Measurements from ENCODE around the gene ENPP4.
A peak's percentile ranks its signal among the peaks of the same experiment; 100 is the strongest.
"Not testable (repeated sequence)": the region's sequence is repeated elsewhere in the genome, so short reads cannot be mapped to it uniquely, and the experiment has no call there.

ENPP4 gene

GRCh38 chr6:46102123-46102522 is 27.7 kb upstream of the ENPP4 start:
- no peak for FAIRE-seq
- no peak for DNase-seq (ENCODE audit: insufficient read length, low spot score)

GRCh38 chr6:46103441-46104115 is 26.2 kb upstream of the ENPP4 start:
- no peak for TF ChIP-seq POLR2A (IDR thresholded peaks at IDR 0.05; ENCODE audit: low read depth, low read length)
- no peak for TF ChIP-seq PAX5 (IDR thresholded peaks at IDR 0.05; ENCODE audit: insufficient read depth, low read length, severe bottlenecking)
- TF ChIP-seq POU2F2 (IDR thresholded peaks at IDR 0.05; ENCODE audit: low read depth, low read length): no peak
- no peak for TF ChIP-seq SPI1 (IDR thresholded peaks at IDR 0.05; ENCODE audit: low read depth, low read length)
- TF ChIP-seq POLR2AphosphoS5 (IDR thresholded peaks at IDR 0.05; ENCODE audit: low read depth, low read length): no peak
- no peak for TF ChIP-seq TAF1 (IDR thresholded peaks at IDR 0.05; ENCODE audit: low read depth, low read length)
- DNase-seq (ENCODE audit: insufficient read length, low spot score): no peak
- FAIRE-seq: no peak

More at GRCh38 chr6:46102123-46102522, 27.7 kb upstream of the ENPP4 start:
- TF ChIP-seq POU2F2 (IDR thresholded peaks at IDR 0.05; ENCODE audit: low read depth, low read length) (no peak), POLR2AphosphoS5 (IDR thresholded peaks at IDR 0.05; ENCODE audit: low read depth, low read length) (no peak), POLR2A (IDR thresholded peaks at IDR 0.05; ENCODE audit: low read depth, low read length) (no peak), TAF1 (IDR thresholded peaks at IDR 0.05; ENCODE audit: low read depth, low read length) (no peak), PAX5 (IDR thresholded peaks at IDR 0.05; ENCODE audit: insufficient read depth, low read length, severe bottlenecking) (no peak), SPI1 (IDR thresholded peaks at IDR 0.05; ENCODE audit: low read depth, low read length) (no peak)

DNA sequence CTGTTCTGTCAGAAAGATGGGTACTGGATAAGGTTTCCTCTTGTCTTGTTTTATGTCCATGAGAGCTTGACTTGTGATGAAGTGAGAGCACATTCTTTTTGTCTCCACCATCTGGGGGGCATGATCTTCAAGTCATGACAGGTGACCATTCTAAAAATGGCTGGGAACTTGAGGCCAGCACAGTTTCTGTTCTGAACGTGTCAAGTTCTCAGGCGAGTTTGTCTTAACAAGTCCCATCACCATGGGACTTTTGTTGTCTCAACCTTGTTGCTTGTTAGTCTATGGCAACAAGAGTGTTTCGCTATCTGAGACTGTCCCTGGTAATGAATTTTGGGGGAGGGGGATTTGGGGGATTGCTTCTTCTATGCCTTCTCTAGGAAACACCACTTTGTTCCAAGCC is 25.6 kb upstream of the ENPP4 start:
- no peak for DNase-seq (ENCODE audit: insufficient read length, low spot score)
- FAIRE-seq: peak; percentile 77
- no peak for TF ChIP-seq POLR2AphosphoS5 (IDR thresholded peaks at IDR 0.05; ENCODE audit: low read depth, low read length)
- TF ChIP-seq TAF1 (IDR thresholded peaks at IDR 0.05; ENCODE audit: low read depth, low read length): no peak
- TF ChIP-seq SPI1 (IDR thresholded peaks at IDR 0.05; ENCODE audit: low read depth, low read length): no peak
- TF ChIP-seq PAX5 (IDR thresholded peaks at IDR 0.05; ENCODE audit: insufficient read depth, low read length, severe bottlenecking): no peak
- no peak for TF ChIP-seq POLR2A (IDR thresholded peaks at IDR 0.05; ENCODE audit: low read depth, low read length)
- no peak for TF ChIP-seq POU2F2 (IDR thresholded peaks at IDR 0.05; ENCODE audit: low read depth, low read length)

GRCh38 chr6:46105568-46105967 is 24.2 kb upstream of the ENPP4 start:
- no peak for TF ChIP-seq SPI1 (IDR thresholded peaks at IDR 0.05; ENCODE audit: low read depth, low read length)
- DNase-seq (ENCODE audit: insufficient read length, low spot score): no peak
- FAIRE-seq: no peak

DNA sequence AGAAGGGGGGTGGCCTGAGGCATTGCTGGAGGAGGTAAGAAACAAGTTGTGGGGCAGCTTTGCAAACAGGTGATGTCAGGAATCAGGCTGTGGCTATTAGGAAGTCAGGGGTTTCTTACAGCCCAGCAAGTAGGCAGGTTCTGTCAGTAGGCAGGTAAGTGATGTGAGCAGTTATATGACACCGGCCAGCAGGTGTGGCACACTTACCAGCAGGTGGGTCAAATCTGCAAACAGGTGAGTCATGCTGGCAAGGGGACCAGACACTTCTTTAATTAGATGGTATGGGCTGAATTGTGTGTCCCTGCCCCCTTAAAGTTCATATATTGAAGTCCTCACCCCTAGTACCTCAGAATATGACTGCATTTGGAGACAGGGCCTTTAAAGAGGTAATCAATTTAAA is 16.4 kb upstream of the ENPP4 start:
- DNase-seq (ENCODE audit: insufficient read length, low spot score) (no peak), FAIRE-seq (no peak)
- TF ChIP-seq POLR2AphosphoS5 (IDR thresholded peaks at IDR 0.05; ENCODE audit: low read depth, low read length) (no peak), POU2F2 (IDR thresholded peaks at IDR 0.05; ENCODE audit: low read depth, low read length) (no peak), PAX5 (IDR thresholded peaks at IDR 0.05; ENCODE audit: insufficient read depth, low read length, severe bottlenecking) (no peak), SPI1 (IDR thresholded peaks at IDR 0.05; ENCODE audit: low read depth, low read length) (no peak), POLR2A (IDR thresholded peaks at IDR 0.05; ENCODE audit: low read depth, low read length) (no peak), TAF1 (IDR thresholded peaks at IDR 0.05; ENCODE audit: low read depth, low read length) (no peak)

DNA sequence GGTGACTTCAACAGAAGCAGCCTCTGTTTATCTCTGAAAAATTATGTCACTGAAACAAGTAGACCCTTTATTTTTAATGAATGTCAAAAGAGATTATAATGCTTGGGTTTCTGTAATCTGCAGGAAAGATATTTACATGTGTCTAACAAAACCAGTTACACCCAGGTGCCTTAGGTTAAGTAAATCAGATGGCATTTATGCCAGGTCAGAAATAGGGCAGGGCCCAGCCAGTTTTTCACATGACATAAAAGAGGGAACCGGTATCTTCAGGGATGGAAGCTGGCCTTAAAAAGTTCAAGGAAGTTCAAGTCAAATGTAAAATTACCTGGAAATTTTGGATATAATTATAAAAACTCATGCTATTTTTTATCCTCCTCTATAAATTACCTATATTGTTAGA is 14.2 kb upstream of the ENPP4 start:
- FAIRE-seq (no peak), DNase-seq (ENCODE audit: insufficient read length, low spot score) (no peak)
- TF ChIP-seq POLR2A (IDR thresholded peaks at IDR 0.05; ENCODE audit: low read depth, low read length) (no peak), POLR2AphosphoS5 (IDR thresholded peaks at IDR 0.05; ENCODE audit: low read depth, low read length) (no peak), PAX5 (IDR thresholded peaks at IDR 0.05; ENCODE audit: insufficient read depth, low read length, severe bottlenecking) (no peak), TAF1 (IDR thresholded peaks at IDR 0.05; ENCODE audit: low read depth, low read length) (no peak)

- no peak for TF ChIP-seq POLR2A (IDR thresholded peaks at IDR 0.05; ENCODE audit: low read depth, low read length)
- TF ChIP-seq POLR2AphosphoS5 (IDR thresholded peaks at IDR 0.05; ENCODE audit: low read depth, low read length): no peak
- peak; percentile 52 for TF ChIP-seq SPI1 (IDR thresholded peaks at IDR 0.05; ENCODE audit: low read depth, low read length)
- FAIRE-seq (no peak), DNase-seq (ENCODE audit: insufficient read length, low spot score) (no peak)
Measured at GRCh38 chr6:46116289-46116688, 13.5 kb upstream of the ENPP4 start.

DNA sequence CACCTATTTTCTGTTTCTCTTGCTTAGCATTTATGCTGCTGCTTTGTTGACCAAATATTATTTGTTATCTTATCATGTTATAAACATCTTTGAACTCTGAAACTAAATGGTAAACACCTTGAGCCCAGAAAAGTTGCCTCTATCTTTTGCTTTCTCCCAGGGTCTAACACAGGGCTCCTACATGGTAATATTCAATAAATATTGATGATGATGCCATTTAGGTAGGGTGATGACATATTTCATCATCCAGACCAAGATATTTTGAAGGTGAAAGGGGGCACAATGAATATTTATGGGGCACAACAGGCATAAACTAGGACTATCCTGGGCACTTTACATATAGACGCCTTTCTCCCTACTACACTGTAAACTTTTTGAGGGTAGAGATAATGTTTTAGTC is 11.6 kb upstream of the ENPP4 start:
- no peak for FAIRE-seq
- TF ChIP-seq SPI1 (IDR thresholded peaks at IDR 0.05; ENCODE audit: low read depth, low read length) (no peak), PAX5 (IDR thresholded peaks at IDR 0.05; ENCODE audit: insufficient read depth, low read length, severe bottlenecking) (no peak), TAF1 (IDR thresholded peaks at IDR 0.05; ENCODE audit: low read depth, low read length) (no peak)
- DNase-seq (ENCODE audit: insufficient read length, low spot score): no peak

DNA sequence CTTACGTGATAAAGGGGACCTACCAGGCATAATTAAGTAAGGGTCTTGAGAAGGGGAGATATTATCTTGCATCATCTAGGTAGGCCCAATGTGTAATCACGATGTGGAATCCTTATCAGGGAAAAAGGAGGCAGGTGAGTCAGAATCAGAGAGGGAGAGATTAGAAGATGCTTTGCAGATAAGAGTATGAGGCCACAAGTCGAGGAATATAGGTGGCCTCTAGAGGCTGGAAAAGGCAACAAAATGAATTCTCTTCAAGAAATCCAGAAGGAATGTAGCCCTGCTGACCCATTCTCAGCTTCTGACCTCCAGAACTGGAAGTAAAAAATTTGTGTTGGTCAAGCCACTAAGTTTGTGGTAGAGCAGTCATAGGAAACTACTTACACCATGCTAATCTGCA is 11.0 kb upstream of the ENPP4 start:
- DNase-seq (ENCODE audit: insufficient read length, low spot score) (no peak), FAIRE-seq (no peak)
- TF ChIP-seq PAX5 (IDR thresholded peaks at IDR 0.05; ENCODE audit: insufficient read depth, low read length, severe bottlenecking) (no peak), POLR2AphosphoS5 (IDR thresholded peaks at IDR 0.05; ENCODE audit: low read depth, low read length) (no peak), TAF1 (IDR thresholded peaks at IDR 0.05; ENCODE audit: low read depth, low read length) (no peak), POLR2A (IDR thresholded peaks at IDR 0.05; ENCODE audit: low read depth, low read length) (no peak), POU2F2 (IDR thresholded peaks at IDR 0.05; ENCODE audit: low read depth, low read length) (no peak), SPI1 (IDR thresholded peaks at IDR 0.05; ENCODE audit: low read depth, low read length) (no peak)

- FAIRE-seq; DNase-seq (ENCODE audit: insufficient read length, low spot score): not testable (repeated sequence)
Measured at GRCh38 chr6:46119679-46120078, 10.1 kb upstream of the ENPP4 start.

DNA sequence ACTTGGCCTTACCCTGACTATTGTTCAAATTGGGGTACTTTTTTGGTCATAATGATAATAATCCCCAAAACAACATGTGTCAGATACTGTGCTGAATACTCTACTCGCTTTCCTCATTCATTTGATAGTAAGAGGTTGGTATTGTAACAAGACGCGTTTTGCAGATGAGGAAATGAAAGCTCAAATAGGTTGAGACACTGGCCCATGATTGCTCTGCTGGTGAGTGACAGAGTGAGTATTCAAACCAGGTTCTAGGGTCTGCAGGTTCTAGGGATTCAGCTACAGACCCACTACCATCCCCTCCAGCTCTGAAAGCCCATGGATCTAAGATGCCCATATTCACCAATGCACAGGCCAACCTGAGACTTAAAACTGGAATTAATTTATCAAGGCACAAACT is 1.3 kb upstream of the ENPP4 start:
- TF ChIP-seq POLR2AphosphoS5 (IDR thresholded peaks at IDR 0.05; ENCODE audit: low read depth, low read length) (no peak), SPI1 (IDR thresholded peaks at IDR 0.05; ENCODE audit: low read depth, low read length) (peak; percentile 77)
- DNase-seq (ENCODE audit: insufficient read length, low spot score) (no peak), FAIRE-seq (peak; percentile 90)
